Measurements from ENCODE around the gene OXGR1. TPM values are rescaled to one million over a fixed set of nuclear protein-coding genes. Genes with fewer than 3 reads are reported as not detected.

Gene OXGR1
- total and polyA plus RNA-seq, 2 donors (not counting 3 experiments of a cell fraction or from before 2014, with no cell fraction given) = not detected

DNA sequence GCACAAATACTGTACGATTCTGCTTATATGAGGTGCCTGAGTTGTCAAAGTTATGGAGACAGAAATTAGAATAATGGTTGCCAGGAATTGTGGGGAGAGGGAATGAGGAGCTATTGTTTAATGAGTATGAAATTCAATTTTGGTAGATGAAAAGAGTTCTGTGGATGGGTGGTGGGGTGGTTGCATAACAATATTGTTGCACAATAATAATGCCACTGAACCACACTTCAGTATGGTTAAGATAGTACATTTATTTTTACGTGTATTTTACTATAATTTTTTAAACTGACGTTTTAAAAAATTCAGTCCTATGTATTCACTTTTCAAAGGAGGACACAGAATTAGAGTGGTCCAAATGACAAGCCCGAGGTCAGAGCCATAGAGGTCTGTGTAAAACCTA is 1.8 kb upstream of the OXGR1 start:
- ChIA-PET CTCF (interaction anchor here (0.6 kb wide), 1 partner anchor 332 kb away, joined by 3 read pairs; no protein-coding TSS in a partner anchor), POLR2A (no interaction called here)
- intact Hi-C loops (cut with micrococcal nuclease) = no loop called here
- no peak for FAIRE-seq
- Histone ChIP-seq H3K9ac (replicated peaks; ENCODE audit: extremely low read depth, insufficient read depth, low read length) (no peak overlapping the region), H3K9me1 (replicated peaks; ENCODE audit: control insufficient read depth, extremely low read depth, insufficient read depth, low read length) (no peaks in the 10 kb centered on the region), H3K9me3 (replicated peaks; ENCODE audit: control insufficient read depth, insufficient read depth, low read length) (no peaks in the 10 kb centered on the region), H3K4me1 (ENCODE audit: control insufficient read depth, extremely low read depth, insufficient read depth, low read length) (no peaks in the 10 kb centered on the region), H4K20me1 (replicated peaks; ENCODE audit: control insufficient read depth, extremely low read depth, insufficient read depth, low read length) (no peaks in the 10 kb centered on the region), H3K4me3 (replicated peaks in 1 of 3; ENCODE audit: insufficient read depth in 1 of 3, low read depth in 1 of 3, low read length in 3 of 3) (no peak overlapping the region), H3K4me2 (ENCODE audit: insufficient read depth, low read length) (no peak overlapping the region), H3K36me3 (ENCODE audit: control insufficient read depth in 2 of 2, extremely low read depth in 1 of 2, insufficient read depth in 2 of 2, low read length in 2 of 2) (no peaks in the 10 kb centered on the region), H3K27ac (ENCODE audit: insufficient read depth, low read depth, low read length) (no peak overlapping the region), H3K79me2 (ENCODE audit: control insufficient read depth, insufficient read depth, low read length) (no peaks in the 10 kb centered on the region), H3K27me3 (ENCODE audit: control insufficient read depth in 2 of 2, insufficient read depth in 2 of 2, low read length in 2 of 2) (peaks cover 46 to 85% of the 10 kb centered on the region in 2 experiments), H2AFZ (ENCODE audit: low read depth, low read length) (no peak overlapping the region)
- BruUV-seq (replicated peaks) = no TSS peak
- DNase-seq (ENCODE audit: low read depth, low spot score) = no peak
- TF ChIP-seq, protein P1, sequence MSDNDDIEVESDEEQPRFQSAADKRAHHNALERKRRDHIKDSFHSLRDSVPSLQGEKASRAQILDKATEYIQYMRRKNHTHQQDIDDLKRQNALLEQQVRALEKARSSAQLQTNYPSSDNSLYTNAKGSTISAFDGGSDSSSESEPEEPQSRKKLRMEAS (IDR thresholded peaks at IDR 0.05; ENCODE audit: insufficient read depth, insufficient read length) = no peak
- TF ChIP-seq MYC (IDR thresholded peaks at IDR 0.05; ENCODE audit: low read depth, low read length) (no peak), POLR2A (IDR thresholded peaks at IDR 0.05; ENCODE audit: low read depth, low read length) (no peak), GATA2 (IDR thresholded peaks at IDR 0.05; ENCODE audit: insufficient read depth, insufficient read length, low read depth, low read length) (no peak), JUN (IDR thresholded peaks at IDR 0.05; ENCODE audit: borderline replicate concordance, insufficient read depth, insufficient read length, low read depth) (no peak), EZH2 (IDR thresholded peaks at IDR 0.05; ENCODE audit: borderline replicate concordance, low read depth, low read length, severe bottlenecking) (no peak), POLR2AphosphoS5 (IDR thresholded peaks at IDR 0.05; ENCODE audit: insufficient read depth, low read depth, low read length) (no peak), FOS (IDR thresholded peaks at IDR 0.05; ENCODE audit: borderline replicate concordance, insufficient read depth, low read length) (no peak)
- TF ChIP-seq, protein P2, sequence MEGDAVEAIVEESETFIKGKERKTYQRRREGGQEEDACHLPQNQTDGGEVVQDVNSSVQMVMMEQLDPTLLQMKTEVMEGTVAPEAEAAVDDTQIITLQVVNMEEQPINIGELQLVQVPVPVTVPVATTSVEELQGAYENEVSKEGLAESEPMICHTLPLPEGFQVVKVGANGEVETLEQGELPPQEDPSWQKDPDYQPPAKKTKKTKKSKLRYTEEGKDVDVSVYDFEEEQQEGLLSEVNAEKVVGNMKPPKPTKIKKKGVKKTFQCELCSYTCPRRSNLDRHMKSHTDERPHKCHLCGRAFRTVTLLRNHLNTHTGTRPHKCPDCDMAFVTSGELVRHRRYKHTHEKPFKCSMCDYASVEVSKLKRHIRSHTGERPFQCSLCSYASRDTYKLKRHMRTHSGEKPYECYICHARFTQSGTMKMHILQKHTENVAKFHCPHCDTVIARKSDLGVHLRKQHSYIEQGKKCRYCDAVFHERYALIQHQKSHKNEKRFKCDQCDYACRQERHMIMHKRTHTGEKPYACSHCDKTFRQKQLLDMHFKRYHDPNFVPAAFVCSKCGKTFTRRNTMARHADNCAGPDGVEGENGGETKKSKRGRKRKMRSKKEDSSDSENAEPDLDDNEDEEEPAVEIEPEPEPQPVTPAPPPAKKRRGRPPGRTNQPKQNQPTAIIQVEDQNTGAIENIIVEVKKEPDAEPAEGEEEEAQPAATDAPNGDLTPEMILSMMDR (IDR thresholded peaks at IDR 0.05; ENCODE audit: extremely low read depth in 1 of 2, insufficient read depth in 1 of 2, low read depth in 1 of 2, low read length in 2 of 2) = no peak
- dilution Hi-C loops (cut with MboI; ENCODE audit: extremely low pct_ligation_motif_present, low sequenced_read_pairs) = no loop called here
